ENCODE data around the gene GPER1.
"Not testable (repeated sequence)": the region's sequence is repeated elsewhere in the genome, so short reads cannot be mapped to it uniquely, and the experiment has no call there.

GPER1 gene

GRCh38 chr7:1121886-1122831 lies 34.2 kb downstream of the GPER1 start:
- no peak for DNase-seq

- DNase-seq = no peak
These were observed 35.1 kb downstream of the GPER1 start for GRCh38 chr7:1122832-1123501.

DNA sequence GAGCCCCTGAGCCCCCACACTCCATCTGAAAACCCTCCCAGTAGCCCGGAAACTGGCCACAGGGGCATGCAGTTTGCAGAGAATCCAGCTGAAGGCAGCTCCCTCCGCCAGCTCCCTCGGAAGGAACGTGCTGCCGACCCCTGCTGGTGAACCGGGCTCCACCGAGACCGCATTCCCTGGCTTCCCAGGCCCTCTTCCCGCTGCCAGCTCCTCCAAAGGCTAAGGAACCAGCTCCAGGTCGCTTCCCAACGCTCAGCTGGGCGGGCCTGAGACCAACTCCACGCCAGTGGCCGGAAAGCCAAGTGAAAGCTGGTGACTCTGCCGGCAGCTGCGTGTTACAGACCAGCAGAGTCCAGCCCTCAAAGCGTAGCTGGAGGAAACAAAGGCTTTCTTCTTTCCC lies 35.8 kb downstream of the GPER1 start:
- no peak for DNase-seq

DNA sequence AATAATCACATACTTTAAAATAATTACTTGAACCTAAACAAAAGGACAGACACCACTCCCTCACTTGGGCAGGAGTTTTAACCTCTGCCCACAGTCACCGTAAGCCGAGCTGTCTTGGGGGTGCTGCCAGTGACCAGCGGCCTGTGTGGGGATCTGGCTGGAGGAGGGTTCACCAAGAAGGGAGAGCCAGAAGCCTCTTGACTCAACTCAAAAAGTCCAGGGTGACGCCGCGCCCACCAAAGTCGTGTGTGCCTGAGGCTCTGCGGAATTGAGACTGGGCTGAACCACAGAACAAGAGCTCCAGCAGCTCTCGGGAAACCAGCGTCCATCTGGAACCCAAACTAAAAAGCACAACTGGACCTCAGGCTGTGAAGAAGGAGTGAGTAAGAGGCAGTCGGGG lies 36.3 kb downstream of the GPER1 start:
- DNase-seq = no peak

GRCh38 chr7:1124816-1125602 lies 37.1 kb downstream of the GPER1 start:
- DNase-seq = no peak

DNA sequence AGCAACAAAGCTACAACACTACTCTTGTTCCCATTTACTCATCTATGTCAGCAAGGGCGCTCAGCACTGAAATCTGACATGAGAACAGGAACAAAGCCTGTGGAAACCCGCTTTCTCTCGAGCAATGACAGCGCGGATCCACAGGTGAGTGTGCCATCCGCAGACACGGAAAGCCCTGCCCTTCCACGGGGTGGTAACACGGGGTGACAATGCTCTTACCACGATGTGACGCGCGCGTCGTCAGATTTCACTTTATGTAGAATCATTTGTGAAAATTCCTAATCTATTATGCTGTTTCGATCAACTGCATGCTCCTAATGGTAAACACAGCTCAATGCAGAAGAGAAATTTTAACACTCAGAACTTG lies 37.7 kb downstream of the GPER1 start:
- DNase-seq = no peak

DNA sequence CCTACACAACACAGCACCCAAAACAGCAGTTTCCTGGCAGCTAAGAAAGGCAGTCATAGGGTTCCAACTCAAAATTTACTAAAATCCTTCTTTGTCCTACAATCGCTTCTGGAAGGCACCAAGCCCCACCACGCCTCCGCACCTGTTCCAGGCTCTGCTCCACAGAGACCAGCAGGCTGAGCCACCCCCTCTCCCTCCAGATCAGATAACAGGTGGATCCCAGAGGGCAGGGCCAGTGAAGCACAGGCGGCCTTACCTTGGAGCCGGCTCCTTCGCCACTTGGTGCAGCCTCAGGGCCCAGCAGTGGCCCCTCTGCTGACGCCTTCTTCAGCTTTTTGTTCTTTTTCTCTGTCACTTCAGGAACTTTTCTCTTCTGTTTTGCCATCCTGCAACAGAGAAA lies 39.1 kb downstream of the GPER1 start:
- no peak for DNase-seq

DNA sequence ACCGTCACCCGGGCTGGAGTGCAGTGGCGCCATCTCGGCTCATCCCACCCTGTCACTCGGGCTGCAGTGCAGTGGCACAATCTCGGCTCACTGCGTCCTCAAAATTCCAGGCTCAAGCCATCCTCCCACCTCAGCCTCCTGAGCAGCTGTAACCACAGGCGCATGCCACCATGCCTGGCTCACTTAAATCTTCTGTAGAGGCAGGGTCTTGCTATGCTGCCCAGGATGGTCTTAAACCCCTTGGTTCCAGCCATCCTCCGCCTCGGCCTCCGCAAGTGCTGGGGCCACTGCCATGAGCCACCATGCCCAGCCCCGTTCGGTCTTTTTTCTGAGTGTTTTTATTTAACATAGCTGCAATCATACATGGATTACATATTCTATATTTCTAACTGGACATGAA lies 41.5 kb downstream of the GPER1 start:
- no peak for DNase-seq

DNA sequence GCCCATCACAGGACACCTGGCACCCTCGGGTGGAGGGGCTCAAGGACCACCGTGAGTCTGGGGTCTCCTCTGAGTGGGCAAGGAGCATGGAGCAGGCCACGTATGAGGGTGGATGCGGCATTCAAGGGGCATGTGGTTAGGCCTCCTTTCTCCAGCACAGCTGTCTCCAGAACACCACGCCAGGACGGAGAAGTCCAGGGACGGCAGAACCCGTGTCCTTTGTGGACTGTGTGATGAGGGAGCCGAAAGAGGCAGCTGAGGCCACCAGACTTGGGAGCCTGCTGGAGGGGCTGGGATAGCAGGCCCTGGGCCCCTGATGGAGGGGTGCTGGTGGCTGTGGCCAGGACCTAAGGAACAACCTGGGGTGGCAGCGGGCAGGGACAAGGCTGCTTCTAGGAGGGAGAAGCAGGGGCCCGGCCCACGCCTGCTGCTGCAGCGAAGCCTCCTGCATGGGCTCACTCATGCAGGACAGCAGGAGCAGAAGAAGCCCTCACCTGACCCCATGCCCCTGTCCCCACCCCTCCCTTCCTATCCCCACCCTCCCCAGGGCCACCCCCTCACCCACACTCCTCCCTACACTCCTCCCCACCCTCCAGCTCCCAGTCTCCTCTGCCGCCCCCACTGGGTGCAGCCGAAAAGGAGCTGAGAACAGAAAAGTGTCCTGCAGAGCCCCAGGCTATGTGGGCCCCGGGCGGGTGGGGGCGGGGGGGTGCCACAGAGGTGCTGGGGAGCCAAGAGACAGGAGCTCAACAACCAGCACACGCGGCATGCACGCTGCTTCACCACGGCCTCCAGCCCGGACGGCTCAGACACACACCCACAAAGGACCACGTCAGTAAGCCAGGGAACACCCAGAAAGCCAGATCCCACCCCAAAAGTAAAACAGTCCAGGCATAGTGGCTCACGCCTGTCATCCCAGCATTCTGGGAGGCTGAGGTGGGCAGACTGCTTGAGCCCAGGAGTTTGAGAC lies 42.4 kb downstream of the GPER1 start:
- DNase-seq = no peak

- no peak for DNase-seq
These were observed 43.8 kb downstream of the GPER1 start for GRCh38 chr7:1131471-1132265.

DNA sequence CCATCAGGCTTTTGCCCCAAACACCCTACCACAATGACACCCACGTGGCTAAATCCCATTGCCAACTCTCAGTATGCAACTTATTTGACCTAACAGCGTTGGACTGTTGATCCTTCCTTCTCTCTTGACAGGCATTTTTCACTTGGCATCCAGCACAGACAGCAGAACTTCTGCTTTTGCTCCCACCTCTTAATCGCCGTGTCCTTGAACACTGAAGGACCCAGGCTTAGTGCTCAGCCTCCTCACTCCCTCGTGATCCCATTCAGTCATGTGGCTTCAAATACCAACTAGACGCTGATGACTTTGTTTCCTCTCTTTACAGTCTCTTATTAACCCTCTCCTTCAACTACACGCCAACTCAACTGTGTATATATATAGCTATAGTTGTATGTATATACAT lies 47.0 kb downstream of the GPER1 start:
- no peak for DNase-seq

DNA sequence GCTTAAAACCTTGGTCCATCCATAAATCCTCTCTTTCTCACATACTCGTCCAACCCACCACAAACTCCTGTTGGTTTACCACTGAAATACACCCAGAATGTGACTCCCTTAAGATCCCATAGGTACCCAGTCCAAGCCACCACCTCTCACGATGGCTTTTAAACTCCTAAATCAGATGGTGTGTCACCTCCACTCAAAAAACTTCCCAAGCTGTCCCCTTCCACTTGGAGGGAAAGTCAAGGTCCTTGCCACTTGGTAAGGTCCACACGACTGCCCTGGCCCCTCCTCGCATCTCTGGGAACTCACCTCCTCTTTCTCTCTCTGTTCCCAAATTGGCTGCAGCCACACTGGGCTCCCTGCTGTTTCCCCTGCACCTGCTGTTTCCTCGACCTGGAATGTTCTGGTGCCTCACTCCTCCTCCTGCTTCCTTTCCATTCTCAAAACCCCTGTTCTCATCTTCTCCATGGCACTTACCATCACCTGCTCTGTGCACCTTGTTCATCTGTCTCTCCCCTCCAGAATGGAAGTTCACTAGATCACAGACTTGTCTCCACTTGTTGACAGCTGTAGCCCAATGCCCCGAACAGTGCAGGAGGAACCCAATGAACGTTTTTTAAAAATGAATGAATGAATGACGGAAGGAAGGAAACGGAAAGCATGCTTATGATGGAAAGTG lies 49.1 kb downstream of the GPER1 start:
- DNase-seq = no peak

- DNase-seq = no peak
These were observed 49.7 kb downstream of the GPER1 start for GRCh38 chr7:1137517-1138167.

DNA sequence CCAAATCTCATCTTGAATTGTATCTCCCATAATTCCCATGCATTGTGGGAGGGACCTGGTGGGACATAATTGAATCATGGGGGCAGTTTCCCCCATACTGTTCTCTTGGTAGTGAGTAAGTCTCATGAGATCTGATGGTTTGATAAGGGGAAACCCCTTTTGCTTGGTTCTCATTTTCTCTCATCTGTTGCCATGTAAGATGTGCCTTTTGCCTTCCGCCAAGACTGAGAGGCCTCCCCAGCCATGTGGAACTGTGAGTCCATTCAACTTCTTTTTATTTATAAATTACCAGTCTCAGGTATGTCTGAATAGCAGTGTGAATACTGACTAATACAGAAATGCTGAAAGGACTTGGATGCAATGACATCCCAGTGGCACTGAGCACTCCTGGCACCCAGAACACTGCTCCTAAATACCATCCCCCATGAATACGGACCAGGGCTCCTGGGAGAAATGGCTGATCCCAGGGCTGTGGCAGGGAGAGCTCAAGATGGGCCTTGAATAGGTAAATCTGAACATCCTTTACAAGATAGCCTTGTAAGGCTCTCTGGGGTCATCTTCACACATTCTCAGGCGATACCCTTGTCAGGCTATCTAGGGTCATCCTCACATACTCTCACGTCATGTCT lies 52.7 kb downstream of the GPER1 start:
- DNase-seq = no peak

DNA sequence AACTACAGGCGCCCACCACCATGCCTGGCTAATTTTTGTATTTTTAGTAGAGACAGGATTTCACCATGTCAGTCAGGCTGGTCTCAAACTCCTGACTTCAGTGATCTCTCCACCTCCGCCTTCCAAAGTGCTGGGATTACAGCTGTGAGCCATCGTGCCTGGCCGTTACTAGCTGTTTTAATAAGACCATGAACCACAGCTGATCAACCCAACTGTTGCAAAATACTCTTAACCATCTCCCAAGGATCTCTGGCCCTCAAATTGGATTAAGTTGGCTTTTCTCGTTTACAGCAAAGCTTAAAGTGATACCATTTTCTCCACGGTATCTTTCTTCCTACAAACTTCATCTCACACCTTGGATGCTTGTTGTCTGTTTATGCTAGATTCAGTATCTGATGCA lies 53.7 kb downstream of the GPER1 start:
- DNase-seq = no peak

DNA sequence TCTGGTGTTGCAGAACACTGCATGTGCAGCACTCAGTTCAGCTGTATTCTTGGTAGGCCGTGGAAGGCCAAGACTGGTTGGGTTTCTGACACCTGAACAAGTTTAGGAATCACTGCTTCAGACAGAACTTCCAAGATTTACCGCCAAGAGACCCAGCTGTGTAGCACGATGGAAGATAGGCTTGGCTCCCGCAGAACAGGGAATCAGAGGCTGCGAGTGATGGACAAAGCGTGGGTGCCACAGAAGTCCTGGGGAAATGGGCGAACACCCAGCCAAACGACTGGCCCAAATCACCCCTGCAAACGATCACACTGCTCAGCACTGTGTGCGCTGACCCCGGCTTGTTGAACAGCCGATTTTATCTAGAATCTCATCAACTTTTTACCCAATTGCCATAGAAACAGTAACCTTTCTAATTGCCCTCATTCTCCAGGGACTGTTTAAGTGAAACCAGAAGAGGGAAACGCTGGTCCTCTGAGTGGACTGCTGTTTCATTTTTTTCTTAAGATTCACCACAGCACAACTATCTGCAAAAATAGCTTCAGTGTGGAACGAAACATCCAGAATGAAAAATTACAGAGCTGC lies 54.2 kb downstream of the GPER1 start:
- DNase-seq = no peak

DNA sequence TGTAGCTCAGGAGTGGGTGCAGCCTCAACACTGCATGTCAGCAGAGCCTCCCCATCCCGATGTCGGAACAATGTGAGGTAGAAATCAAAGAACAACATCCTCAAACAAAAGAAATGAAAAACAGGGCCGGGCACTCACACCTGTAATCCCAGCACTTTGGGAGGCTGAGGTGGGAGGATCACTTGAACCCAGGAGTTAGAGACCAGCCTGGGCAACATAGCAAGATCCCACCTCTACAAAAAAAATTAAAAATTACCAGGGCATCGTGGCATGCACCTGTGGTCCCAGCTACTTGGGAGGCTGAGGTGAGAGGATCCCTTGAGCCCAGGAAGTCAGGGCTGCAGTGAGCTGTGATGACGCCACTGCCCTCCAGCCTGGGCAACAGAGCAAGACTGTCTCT lies 55.1 kb downstream of the GPER1 start:
- DNase-seq = not testable (repeated sequence)

Data from CD4-positive, alpha-beta T cell treated with Interleukin-17A for 4 hours (primary cell).